H9 (cell line): Measurements from ENCODE around the gene RLN1. TPM values are rescaled to one million over a fixed set of nuclear protein-coding genes. Genes with fewer than 3 reads are reported as not detected.

Experiments used
- DNase-seq: peaks from one replicate; pipeline ENCODE4 v3.0.0-alpha.2; 2017
- H2AFZ ChIP-seq: one replicate; pipeline ENCODE4 v1.6.1; 2013; ENCODE audit warnings: mild to moderate bottlenecking, low read length, control low read depth, moderate library complexity
- H2AK5ac ChIP-seq: 2 replicates; pipeline ENCODE4 v1.6.1; 2013; ENCODE audit warnings: low read length, control low read depth, mixed read lengths; ENCODE audit not compliant: insufficient read length
- H2BK120ac ChIP-seq: one replicate; pipeline ENCODE4 v1.6.1; 2013; ENCODE audit warnings: low read depth, mild to moderate bottlenecking, low read length, control low read depth, inconsistent platforms; ENCODE audit not compliant: poor library complexity, severe bottlenecking
- H2BK12ac ChIP-seq: 2 replicates; pipeline ENCODE4 v1.6.1; 2013; ENCODE audit warnings: low read length, control low read depth, mixed read lengths, low read depth; ENCODE audit not compliant: insufficient read length
- H2BK15ac ChIP-seq: 2 replicates; pipeline ENCODE4 v1.6.1; 2013; ENCODE audit warnings: low read depth, low read length, control low read depth
- H2BK20ac ChIP-seq: one replicate; pipeline ENCODE4 v1.6.1; 2013; ENCODE audit warnings: low read depth, mild to moderate bottlenecking, low read length, control low read depth, inconsistent platforms; ENCODE audit not compliant: poor library complexity, severe bottlenecking
- H2BK5ac ChIP-seq: 2 replicates; pipeline ENCODE4 v1.6.1; 2013; ENCODE audit warnings: low read length, control low read depth, mixed read lengths; ENCODE audit not compliant: insufficient read length
- H3K14ac ChIP-seq: 2 replicates; pipeline ENCODE4 v1.6.1; 2013; ENCODE audit warnings: low read length, control low read depth; ENCODE audit not compliant: insufficient read depth
- H3K18ac ChIP-seq: 2 replicates; pipeline ENCODE4 v1.6.1; 2013; ENCODE audit warnings: low read depth, mild to moderate bottlenecking, mixed read lengths, low read length, control low read depth; ENCODE audit not compliant: insufficient read length
- H3K23ac ChIP-seq: 2 replicates; pipeline ENCODE4 v1.6.1; 2013; ENCODE audit warnings: low read length, control low read depth, mixed read lengths, low read depth; ENCODE audit not compliant: insufficient read length
- H3K23me2 ChIP-seq: 2 replicates; pipeline ENCODE4 v1.6.1; 2013; ENCODE audit warnings: low read depth, mild to moderate bottlenecking, mixed read lengths, low read length, control low read depth; ENCODE audit not compliant: insufficient read length, poor library complexity, severe bottlenecking
- H3K27ac ChIP-seq: 2 replicates; pipeline ENCODE4 v1.5.1; 2013; ENCODE audit warnings: low read length, control low read depth, mixed read lengths, low read depth; ENCODE audit not compliant: insufficient read length
- H3K27me3 ChIP-seq: 2 replicates; pipeline ENCODE4 v1.6.1; 2013; ENCODE audit warnings: low read length, control low read depth, inconsistent platforms; ENCODE audit not compliant: insufficient read depth
- H3K4ac ChIP-seq: 2 replicates; pipeline ENCODE4 v1.6.1; 2013; ENCODE audit warnings: low read depth, mild to moderate bottlenecking, control low read depth, inconsistent platforms, low read length, moderate library complexity
- H3K4me1 ChIP-seq: 2 replicates; pipeline ENCODE4 v1.6.1; 2013; ENCODE audit warnings: low read length, control low read depth, inconsistent platforms; ENCODE audit not compliant: insufficient read depth
- H3K4me2 ChIP-seq: 2 replicates; pipeline ENCODE4 v1.6.1; 2013; ENCODE audit warnings: low read length, control low read depth, mixed read lengths; ENCODE audit not compliant: insufficient read length, insufficient read depth
- H3K56ac ChIP-seq: 2 replicates; pipeline ENCODE4 v1.6.1; 2013; ENCODE audit warnings: low read depth, mild to moderate bottlenecking, mixed read lengths, low read length, control low read depth; ENCODE audit not compliant: insufficient read length
- H3K79me1 ChIP-seq: 2 replicates; pipeline ENCODE4 v1.6.1; 2013; ENCODE audit warnings: low read depth, mild to moderate bottlenecking, moderate library complexity, low read length, control low read depth, inconsistent platforms; ENCODE audit not compliant: insufficient read depth, poor library complexity, severe bottlenecking
- H3K79me2 ChIP-seq: 2 replicates; pipeline ENCODE4 v1.6.1; 2013; ENCODE audit warnings: low read length, control low read depth, inconsistent platforms; ENCODE audit not compliant: insufficient read depth
- H3K9ac ChIP-seq: 2 replicates; pipeline ENCODE4 v1.6.1; 2013; ENCODE audit warnings: low read length, control low read depth, mixed read lengths; ENCODE audit not compliant: insufficient read length; ENCODE audit errors: extremely low read depth
- H3K9me3 ChIP-seq: one replicate; pipeline ENCODE4 v1.6.1; 2013; ENCODE audit warnings: low read depth, low read length, inconsistent platforms; ENCODE audit not compliant: control insufficient read depth
- H3T11ph ChIP-seq: one replicate; pipeline ENCODE4 v1.6.1; 2013; ENCODE audit warnings: mild to moderate bottlenecking, low read length, control low read depth, inconsistent platforms
- H4K20me1 ChIP-seq: one replicate; pipeline ENCODE4 v1.6.1; 2013; ENCODE audit not compliant: control insufficient read depth, insufficient read length, insufficient read depth
- H4K5ac ChIP-seq: 2 replicates; pipeline ENCODE4 v1.6.1; 2013; ENCODE audit warnings: low read depth, mild to moderate bottlenecking, mixed read lengths, low read length, control low read depth; ENCODE audit not compliant: insufficient read length
- H4K8ac ChIP-seq: replicated peaks from 2 replicates; pipeline ENCODE4 v1.6.1; 2013; ENCODE audit warnings: low read length, control low read depth, mixed read lengths, low read depth; ENCODE audit not compliant: insufficient read length
- H4K91ac ChIP-seq: 2 replicates; pipeline ENCODE4 v1.6.1; 2013; ENCODE audit warnings: low read depth, mild to moderate bottlenecking, moderate library complexity, mixed read lengths, low read length, control low read depth; ENCODE audit not compliant: insufficient read length
- H3K27ac Mint-ChIP-seq, 3 experiments: 2 replicates in 2 of 3; 3 replicates in 1 of 3; pipeline ENCODE4 v1.8.0; 2020 to 2021; ENCODE audit warnings: mixed read lengths in 3 of 3, mild to moderate bottlenecking in 1 of 3, moderate library complexity in 1 of 3
- H3K27me3 Mint-ChIP-seq: 2 replicates; pipeline ENCODE4 v1.8.0; 2021; ENCODE audit warnings: low read depth, mild to moderate bottlenecking, moderate library complexity, mixed read lengths
- H3K36me3 Mint-ChIP-seq, 3 experiments: 2 replicates in 2 of 3; 3 replicates in 1 of 3; pipeline ENCODE4 v1.8.0; 2020 to 2021; ENCODE audit warnings: low read depth in 3 of 3, mixed read lengths in 3 of 3; ENCODE audit not compliant: insufficient read depth in 1 of 3
- H3K4me1 Mint-ChIP-seq, 2 experiments: 2 replicates each; pipeline ENCODE4 v1.8.0; 2020; ENCODE audit warnings: mixed read lengths in 2 of 2
- H3K4me3 Mint-ChIP-seq, 2 experiments: 2 replicates in 1 of 2; 3 replicates in 1 of 2; pipeline ENCODE4 v1.8.0; 2020 to 2021; ENCODE audit warnings: mild to moderate bottlenecking in 2 of 2, mixed read lengths in 2 of 2, moderate library complexity in 1 of 2
- H3K9me3 Mint-ChIP-seq, 2 experiments: 2 replicates in 1 of 2; 3 replicates in 1 of 2; pipeline ENCODE4 v1.8.0; 2020; ENCODE audit warnings: mild to moderate bottlenecking in 2 of 2, mixed read lengths in 2 of 2, moderate library complexity in 1 of 2
- whole genome bisulfite sequencing: extraction: QIAGEN DNeasy Blood & Tissue Kit; methylation state at CpG from one replicate; pipeline ENCODE4 v1.1.7; 2013; ENCODE audit warnings: missing lambda C conversion rate, low lambda C conversion rate, mixed read lengths; ENCODE audit not compliant: insufficient read length; ENCODE audit errors: extremely low coverage; 5-methylcytosine and 5-hydroxymethylcytosine counted together
- total RNA-seq: library from RNA; stranded (reverse); gene quantifications from 2 replicates; pipeline ENCODE4 v1.2.1, GENCODE V29; 2021
- TF ChIP-seq, protein P1 (sequence below): fragments of 200-600 bp; sonication (generic); conservative IDR thresholded peaks from 3 replicates; pipeline ENCODE4 v1.8.0; 2021; ENCODE audit warnings: antibody characterized with exemption, mild to moderate bottlenecking

RLN1 gene
- total RNA-seq, 1 experiment from 2014 or later, result 0.52 TPM

DNA sequence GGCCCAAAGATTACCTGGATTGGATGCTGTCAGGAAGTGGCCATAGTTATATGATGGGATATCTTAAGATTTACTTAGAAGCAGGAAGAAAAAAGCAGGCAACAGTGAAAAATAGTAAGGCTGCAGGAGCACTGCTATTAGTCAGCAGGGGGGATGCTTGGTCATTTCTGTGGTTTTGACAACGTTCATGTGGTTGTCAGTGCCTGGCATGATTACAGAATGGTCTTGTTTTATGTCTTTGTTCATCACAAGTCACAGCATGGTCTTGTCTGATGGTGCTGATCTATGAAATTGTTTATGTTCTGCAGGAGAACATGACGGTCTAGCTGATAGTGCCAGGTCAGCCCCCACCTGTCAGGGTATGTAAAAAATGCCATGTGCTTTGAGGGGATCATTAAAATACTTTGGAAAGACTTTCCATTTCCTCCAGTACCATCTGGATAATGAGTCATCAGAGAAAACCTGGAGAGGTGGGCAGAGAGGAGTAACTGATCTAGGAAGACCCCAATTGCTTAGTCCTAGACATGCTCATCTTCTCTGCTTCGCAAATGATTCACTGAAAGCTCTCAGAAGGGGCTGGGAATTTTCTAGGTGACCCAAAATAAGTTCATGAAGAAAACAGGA is 49.5 kb upstream of the RLN1 start:
- no peak overlapping the region for H4K5ac ChIP-seq
- no peak overlapping the region for H2BK12ac ChIP-seq
- no peak overlapping the region for H3K14ac ChIP-seq
- H4K91ac ChIP-seq, result no peak overlapping the region
- H3K18ac ChIP-seq, result no peak overlapping the region
- no peak overlapping the region for H2BK20ac ChIP-seq
- H3K27me3 ChIP-seq, result no peaks in the 10 kb centered on the region
- H3K27ac Mint-ChIP-seq, result no peak overlapping the region
- no peak overlapping the region for H3K4ac ChIP-seq
- no peaks in the 10 kb centered on the region for H3K79me2 ChIP-seq
- no peak overlapping the region for H2AK5ac ChIP-seq
- H3K27me3 Mint-ChIP-seq, result no peaks in the 10 kb centered on the region; the same call in 1 of the 2 replicates
- no peaks in the 10 kb centered on the region for H3K9me3 ChIP-seq
- H2BK15ac ChIP-seq, result no peak overlapping the region
- no peak overlapping the region for H3K23ac ChIP-seq
- H3K4me2 ChIP-seq, result no peak overlapping the region
- no peak overlapping the region for H2AFZ ChIP-seq
- H3K4me3 Mint-ChIP-seq, result no peak overlapping the region
- WGBS, result no CpG with 5 or more reads among the region's 3 CpGs
- H3K9ac ChIP-seq, result no peak overlapping the region
- H3K36me3 Mint-ChIP-seq, result no peaks in the 10 kb centered on the region
- no peak overlapping the region for H3T11ph ChIP-seq
- H3K23me2 ChIP-seq, result no peaks in the 10 kb centered on the region
- H3K79me1 ChIP-seq, result no peaks in the 10 kb centered on the region
- H2BK120ac ChIP-seq, result no peak overlapping the region
- DNase-seq, result no peak
- no peak overlapping the region for H2BK5ac ChIP-seq
- no peak overlapping the region for H4K8ac ChIP-seq
- H3K56ac ChIP-seq, result no peak overlapping the region
- no peaks in the 10 kb centered on the region for H3K9me3 Mint-ChIP-seq
- no peak overlapping the region for H3K27ac ChIP-seq
- H3K4me1 Mint-ChIP-seq, result no peaks in the 10 kb centered on the region
- TF ChIP-seq, protein P1, sequence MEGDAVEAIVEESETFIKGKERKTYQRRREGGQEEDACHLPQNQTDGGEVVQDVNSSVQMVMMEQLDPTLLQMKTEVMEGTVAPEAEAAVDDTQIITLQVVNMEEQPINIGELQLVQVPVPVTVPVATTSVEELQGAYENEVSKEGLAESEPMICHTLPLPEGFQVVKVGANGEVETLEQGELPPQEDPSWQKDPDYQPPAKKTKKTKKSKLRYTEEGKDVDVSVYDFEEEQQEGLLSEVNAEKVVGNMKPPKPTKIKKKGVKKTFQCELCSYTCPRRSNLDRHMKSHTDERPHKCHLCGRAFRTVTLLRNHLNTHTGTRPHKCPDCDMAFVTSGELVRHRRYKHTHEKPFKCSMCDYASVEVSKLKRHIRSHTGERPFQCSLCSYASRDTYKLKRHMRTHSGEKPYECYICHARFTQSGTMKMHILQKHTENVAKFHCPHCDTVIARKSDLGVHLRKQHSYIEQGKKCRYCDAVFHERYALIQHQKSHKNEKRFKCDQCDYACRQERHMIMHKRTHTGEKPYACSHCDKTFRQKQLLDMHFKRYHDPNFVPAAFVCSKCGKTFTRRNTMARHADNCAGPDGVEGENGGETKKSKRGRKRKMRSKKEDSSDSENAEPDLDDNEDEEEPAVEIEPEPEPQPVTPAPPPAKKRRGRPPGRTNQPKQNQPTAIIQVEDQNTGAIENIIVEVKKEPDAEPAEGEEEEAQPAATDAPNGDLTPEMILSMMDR, result no peak
- no peaks in the 10 kb centered on the region for H4K20me1 ChIP-seq
- no peaks in the 10 kb centered on the region for H3K4me1 ChIP-seq
